Liver (tissue), 9 donors: Measurements from ENCODE around the gene PKNOX1. TPM values are rescaled to one million over a fixed set of nuclear protein-coding genes. Genes with fewer than 3 reads are reported as not detected.

Experiments used
- DNase-seq: peaks from one replicate; pipeline ENCODE4 v3.0.0-alpha.2; 2017; ENCODE audit warnings: low spot score
- H3K27ac ChIP-seq, 2 donors: one replicate each; pipeline ENCODE4 v1.7.0; 2013; ENCODE audit warnings: inconsistent platforms in 2 of 2, low read length in 2 of 2, control low read depth in 1 of 2, low read depth in 1 of 2, mild to moderate bottlenecking in 1 of 2
- H3K27me3 ChIP-seq, 4 donors: one replicate each; pipeline versions ENCODE4 v1.6.1 to v1.7.0; 2013; ENCODE audit warnings: low read length in 3 of 4, inconsistent platforms in 1 of 4, mild to moderate bottlenecking in 1 of 4, moderate library complexity in 1 of 4; ENCODE audit not compliant: control insufficient read depth in 4 of 4, insufficient read depth in 4 of 4
- H3K36me3 ChIP-seq, 4 donors: one replicate each; pipeline versions ENCODE4 v1.6.1 to v1.7.0; 2013; ENCODE audit warnings: low read length in 3 of 4, mild to moderate bottlenecking in 3 of 4, low read depth in 1 of 4, moderate library complexity in 1 of 4; ENCODE audit not compliant: control insufficient read depth in 4 of 4, insufficient read depth in 3 of 4
- H3K4me1 ChIP-seq, 4 donors: one replicate each; pipeline versions ENCODE4 v1.6.1 to v1.7.0; 2013; ENCODE audit warnings: low read length in 3 of 4, mild to moderate bottlenecking in 3 of 4, moderate library complexity in 1 of 4; ENCODE audit not compliant: control insufficient read depth in 4 of 4, insufficient read depth in 4 of 4
- H3K4me3 ChIP-seq, 3 donors: one replicate each; pipeline versions ENCODE4 v1.6.1 to v1.7.0; 2013; ENCODE audit warnings: low read length in 3 of 3, control low read depth in 1 of 3, low read depth in 1 of 3, mild to moderate bottlenecking in 1 of 3
- H3K9ac ChIP-seq, 2 donors: one replicate each; pipeline ENCODE4 v1.7.0; 2013; ENCODE audit warnings: low read length in 2 of 2, mild to moderate bottlenecking in 2 of 2, moderate library complexity in 2 of 2, control low read depth in 1 of 2, low read depth in 1 of 2
- H3K9me3 ChIP-seq, 4 donors: one replicate each; pipeline versions ENCODE4 v1.6.1 to v1.7.0; 2013; ENCODE audit warnings: low read length in 3 of 4; ENCODE audit not compliant: control insufficient read depth in 4 of 4
- ATF3 ChIP-seq: IDR thresholded peaks from 2 replicates; pipeline ENCODE4 v1.6.1; 2016; ENCODE audit warnings: antibody characterized with exemption
- EGR1 ChIP-seq, 2 donors: IDR thresholded peaks; 2 replicates each; pipeline ENCODE4 v1.6.1; 2016 to 2018; ENCODE audit warnings: antibody characterized with exemption in 2 of 2, low read depth in 2 of 2
- FOXA2 ChIP-seq: IDR thresholded peaks from 2 replicates; pipeline ENCODE4 v1.6.1; 2016; ENCODE audit warnings: antibody characterized with exemption
- HNF4A ChIP-seq, 2 donors: conservative IDR thresholded peaks; 2 replicates each; pipeline ENCODE4 v1.6.1; 2016; ENCODE audit warnings: antibody characterized with exemption in 2 of 2, mild to moderate bottlenecking in 2 of 2
- JUND ChIP-seq, 2 donors: IDR thresholded peaks; 2 replicates each; pipeline ENCODE4 v1.6.1; 2016; ENCODE audit warnings: antibody characterized with exemption in 2 of 2
- MAX ChIP-seq: IDR thresholded peaks from 2 replicates; pipeline ENCODE4 v1.6.1; 2016; ENCODE audit warnings: antibody characterized with exemption
- NR2F2 ChIP-seq: IDR thresholded peaks from 2 replicates; pipeline ENCODE4 v1.6.1; 2016; ENCODE audit warnings: antibody characterized with exemption
- RAD21 ChIP-seq, 2 donors: IDR thresholded peaks; 2 replicates each; pipeline ENCODE4 v1.6.1; 2016; ENCODE audit warnings: antibody characterized with exemption in 2 of 2, mild to moderate bottlenecking in 2 of 2
- TAF1 ChIP-seq: conservative IDR thresholded peaks from 2 replicates; pipeline ENCODE4 v1.6.1; 2016; ENCODE audit warnings: antibody characterized with exemption, mild to moderate bottlenecking
- YY1 ChIP-seq: IDR thresholded peaks from 2 replicates; pipeline ENCODE4 v1.6.1; 2016; ENCODE audit warnings: antibody characterized with exemption, mild to moderate bottlenecking
- ZBTB33 ChIP-seq: IDR thresholded peaks from 2 replicates; pipeline ENCODE4 v1.6.1; 2016; ENCODE audit warnings: antibody characterized with exemption
- WGBS: extraction: QIAGEN DNeasy Blood & Tissue Kit; methylation state at CpG from one replicate; pipeline ENCODE4 v1.1.7; 2013; 5-methylcytosine and 5-hydroxymethylcytosine counted together
- polyA plus RNA-seq, 2 donors: library from polyadenylated mRNA; stranded (reverse) in 1 of 2; unstranded in 1 of 2; fragments of 200-250 nt in 1 of 2; fragments of >200 nt in 1 of 2; fragmentation: Nextera tagmentation in 1 of 2; extraction: Ambion mirVana in 1 of 2; gene quantifications; one replicate each; pipeline versions ENCODE4 v1.2.1 to v1.2.3, GENCODE V29; 2013 to 2015
- total RNA-seq, 2 donors: library from RNA; depleted of rRNA; stranded (reverse); fragments of >200 nt; gene quantifications; one replicate each; pipeline ENCODE4 v1.2.3, GENCODE V29; 2014
- donor health status: healthy.
- donor health status: healthy.
- donor health status: healthy.
- donor health status: healthy.
- donor health status: healthy.

The PKNOX1 gene
- total and polyA plus RNA-seq, 4 donors = 2.8 to 10.3 (median 8.0) TPM

- WGBS = over 99% methylated on average over 4 of the region's 4 CpGs
- no peak for TF ChIP-seq NR2F2
- no peak for TF ChIP-seq TAF1
- TF ChIP-seq EGR1 (IDR thresholded peaks at IDR 0.05; ENCODE audit: low read depth in 2 of 2) = no peak
- Histone ChIP-seq H3K27ac (no peak overlapping the region), H3K27me3 (no peaks in the 10 kb centered on the region), H3K9ac (no peak overlapping the region), H3K36me3 (peaks cover 0 to 3% (median 0%) of the 10 kb centered on the region in 4 donors), H3K4me3 (no peak overlapping the region), H3K9me3 (no peaks in the 10 kb centered on the region), H3K4me1 (no peaks in the 10 kb centered on the region)
- DNase-seq = no peak
Observed at GRCh38 chr21:42981862-42982261, 7.5 kb downstream of the PKNOX1 start.

- H3K4me1 ChIP-seq = no peaks in the 10 kb centered on the region
- no peak overlapping the region for H3K9ac ChIP-seq
- no peak for DNase-seq
- TF ChIP-seq TAF1 (no peak), HNF4A (conservative IDR thresholded peaks at IDR 0.05) (no peak), ZBTB33 (no peak), ATF3 (no peak), YY1 (no peak), JUND (IDR thresholded peaks at IDR 0.05) (no peak), NR2F2 (no peak), FOXA2 (no peak), RAD21 (IDR thresholded peaks at IDR 0.05) (no peak), MAX (no peak)
- no peaks in the 10 kb centered on the region for H3K27me3 ChIP-seq
- no peak overlapping the region for H3K27ac ChIP-seq
- H3K36me3 ChIP-seq = peaks cover 0 to 3% (median 0%) of the 10 kb centered on the region in 4 donors
- WGBS = 85% methylated on average over 2 of the region's 2 CpGs
- no peak overlapping the region for H3K4me3 ChIP-seq
- no peaks in the 10 kb centered on the region for H3K9me3 ChIP-seq
Observed at GRCh38 chr21:42983103-42983502, 8.7 kb downstream of the PKNOX1 start.

GRCh38 chr21:42983869-42984268 lies 9.5 kb downstream of the PKNOX1 start:
- WGBS = 84% methylated on average over 5 of the region's 5 CpGs
- H3K36me3 ChIP-seq = peaks cover 0 to 3% (median 0%) of the 10 kb centered on the region in 4 donors
- no peaks in the 10 kb centered on the region for H3K4me1 ChIP-seq
- no peak for TF ChIP-seq ZBTB33
- H3K9ac ChIP-seq = no peak overlapping the region
- no peak overlapping the region for H3K27ac ChIP-seq
- H3K9me3 ChIP-seq = no peaks in the 10 kb centered on the region
- H3K4me3 ChIP-seq = no peak overlapping the region
- H3K27me3 ChIP-seq = no peaks in the 10 kb centered on the region
- DNase-seq = no peak
